Caco-2 (cell line): ENCODE measurements around the gene TRPM7. TPM values are rescaled to one million over a fixed set of nuclear protein-coding genes. Genes with fewer than 3 reads are reported as not detected.

Experiments
- BruUV-seq: library from RNA; stranded (reverse); fragments of 400-500 nt; replicated peaks from 2 replicates; lab custom pipeline; 2021; lab: Mats Ljungman, UMichigan
- CTCF ChIA-PET: fragments of 300-600 bp; sonication (Branson Sonifier 250); formaldehyde crosslinking; loops from one replicate; lab custom pipeline; 2022; ENCODE audit warnings: antibody characterized with exemption; lab: Charles Lee
- POLR2A ChIA-PET: fragments of 300-600 bp; sonication (Branson Sonifier 250); formaldehyde crosslinking; loops from one replicate; lab custom pipeline; 2022; ENCODE audit warnings: antibody characterized with exemption; lab: Charles Lee
- DNase-seq, 2 experiments: peaks; one replicate each; pipeline versions ENCODE4 v3.0.0 to v3.0.0-alpha.2; 2020 to 2022
- H3K27me3 ChIP-seq: replicated peaks from 2 replicates; pipeline ENCODE4 v1.6.0; 2011; ENCODE audit warnings: low read length; ENCODE audit not compliant: control insufficient read depth, insufficient read depth
- H3K36me3 ChIP-seq: 2 replicates; pipeline ENCODE4 v1.5.1; 2011; ENCODE audit warnings: low read length; ENCODE audit not compliant: control insufficient read depth, insufficient read depth
- H3K4me1 ChIP-seq: fragments of 250-450 bp; sonication (Bioruptor Pico); 2 replicates; pipeline ENCODE4 v1.5.1; 2020; ENCODE audit warnings: mild to moderate bottlenecking
- H3K4me3 ChIP-seq: 2 replicates; pipeline ENCODE4 v1.5.1; 2011; ENCODE audit warnings: low read depth, mild to moderate bottlenecking, control low read depth, low read length
- H3K9me3 ChIP-seq: fragments of 250-450 bp; sonication (Bioruptor Pico); 2 replicates; pipeline ENCODE4 v1.5.1; 2020; ENCODE audit warnings: mild to moderate bottlenecking, moderate library complexity
- H3K27ac Mint-ChIP-seq: one replicate; pipeline ENCODE4 v1.8.0; 2022; ENCODE audit warnings: mixed read lengths; ENCODE audit not compliant: unreplicated experiment
- H3K27me3 Mint-ChIP-seq: one replicate; pipeline ENCODE4 v1.8.0; 2022; ENCODE audit warnings: mixed read lengths; ENCODE audit not compliant: insufficient read depth, unreplicated experiment
- H3K36me3 Mint-ChIP-seq: one replicate; pipeline ENCODE4 v1.8.0; 2022; ENCODE audit warnings: mild to moderate bottlenecking, mixed read lengths; ENCODE audit not compliant: insufficient read depth, unreplicated experiment
- H3K4me1 Mint-ChIP-seq: one replicate; pipeline ENCODE4 v1.8.0; 2022; ENCODE audit warnings: low read depth, mixed read lengths; ENCODE audit not compliant: unreplicated experiment
- H3K4me3 Mint-ChIP-seq: one replicate; pipeline ENCODE4 v1.8.0; 2022; ENCODE audit warnings: mild to moderate bottlenecking, moderate library complexity, mixed read lengths; ENCODE audit not compliant: unreplicated experiment
- H3K9me3 Mint-ChIP-seq: one replicate; pipeline ENCODE4 v1.8.0; 2022; ENCODE audit warnings: mixed read lengths; ENCODE audit not compliant: unreplicated experiment
- CTCF ChIP-seq, 2 experiments: fragments of 200-600 bp in 1 of 2; IDR thresholded peaks; 1 replicate in 1 of 2; 2 replicates in 1 of 2; pipeline versions ENCODE4 v1.5.1 to v1.8.0; 2011 to 2022; ENCODE audit warnings: antibody characterized with exemption in 1 of 2, control low read depth in 1 of 2, inconsistent platforms in 1 of 2, low read depth in 1 of 2, low read length in 1 of 2, mild to moderate bottlenecking in 1 of 2, moderate library complexity in 1 of 2; ENCODE audit not compliant: insufficient read depth in 1 of 2, severe bottlenecking in 1 of 2, unreplicated experiment in 1 of 2
- intact Hi-C: fragments of 100-400 bp; cut with micrococcal nuclease; formaldehyde crosslinking; loops from one replicate; pipeline ENCODE4 v1.10.0; 2022; ENCODE audit not compliant: unreplicated experiment
- total RNA-seq: library from RNA; stranded (reverse); gene quantifications from 2 replicates; pipeline ENCODE4 v1.2.3, GENCODE V29; 2022

Gene TRPM7
- total RNA-seq, 1 experiment from 2014 or later = 70.9 TPM

GRCh38 chr15:50552238-50552637 is 134.4 kb downstream of the TRPM7 start:
- Mint-ChIP-seq H3K9me3 (no peaks in the 10 kb centered on the region), H3K27me3 (no peaks in the 10 kb centered on the region), H3K27ac (no peak overlapping the region), H3K4me1 (no peaks in the 10 kb centered on the region), H3K4me3 (no peak overlapping the region), H3K36me3 (peaks cover 55% of the 10 kb centered on the region)
- ChIA-PET POLR2A (no interaction called here), CTCF (no interaction called here)
- no peak for TF ChIP-seq CTCF (IDR thresholded peaks at IDR 0.05; ENCODE audit: insufficient read depth in 1 of 2, low read depth in 1 of 2, low read length in 1 of 2, severe bottlenecking in 1 of 2, unreplicated experiment in 1 of 2)
- DNase-seq = no peak
- Histone ChIP-seq H3K4me3 (no peak overlapping the region), H3K9me3 (no peaks in the 10 kb centered on the region), H3K27me3 (no peaks in the 10 kb centered on the region), H3K4me1 (no peaks in the 10 kb centered on the region), H3K36me3 (no peaks in the 10 kb centered on the region; the same call in 1 of the 2 replicates)
- BruUV-seq = no TSS peak
- intact Hi-C loops = no loop called here

- TF ChIP-seq CTCF (IDR thresholded peaks at IDR 0.05; ENCODE audit: insufficient read depth in 1 of 2, low read depth in 1 of 2, low read length in 1 of 2, severe bottlenecking in 1 of 2, unreplicated experiment in 1 of 2) = no peak
- Mint-ChIP-seq H3K4me1 (no peaks in the 10 kb centered on the region), H3K4me3 (no peak overlapping the region), H3K27ac (no peak overlapping the region), H3K36me3 (peaks cover 30% of the 10 kb centered on the region), H3K27me3 (no peaks in the 10 kb centered on the region), H3K9me3 (no peaks in the 10 kb centered on the region)
- intact Hi-C loops = loop anchor here (10.0 kb wide), 1 partner anchor 355 kb away; the partner anchor contains the start of gene AP4E1
- BruUV-seq = no TSS peak
- DNase-seq = no peak
- POLR2A ChIA-PET = no interaction called here
- Histone ChIP-seq H3K36me3 (no peaks in the 10 kb centered on the region), H3K4me3 (no peak overlapping the region), H3K9me3 (no peaks in the 10 kb centered on the region), H3K4me1 (no peaks in the 10 kb centered on the region), H3K27me3 (no peaks in the 10 kb centered on the region)
- CTCF ChIA-PET = no interaction called here
Observed at GRCh38 chr15:50549326-50549725, 137.3 kb downstream of the TRPM7 start.

GRCh38 chr15:50546566-50546965 is 140.0 kb downstream of the TRPM7 start, which contains the start of gene USP50:
Gene USP50, minus strand, starts transcription at chr15:50546666. Its CDS starts 141 bp downstream, at chr15:50546525.
- CTCF ChIA-PET = interaction anchor here (0.6 kb wide), 1 partner anchor 1630 kb away, joined by 7 read pairs; no protein-coding TSS in a partner anchor

More at GRCh38 chr15:50546566-50546965, 140.0 kb downstream of the TRPM7 start, which contains the start of gene USP50:
- TF ChIP-seq CTCF (IDR thresholded peaks at IDR 0.05; ENCODE audit: insufficient read depth in 1 of 2, low read depth in 1 of 2, low read length in 1 of 2, severe bottlenecking in 1 of 2, unreplicated experiment in 1 of 2) = no peak
- no peaks in the 10 kb centered on the region for H3K27me3 Mint-ChIP-seq
- no peak within 1 kb of the TSS for H3K4me3 ChIP-seq
- no peaks in the 10 kb centered on the region for H3K4me1 Mint-ChIP-seq
- H3K9me3 ChIP-seq = no peaks in the 10 kb centered on the region
- POLR2A ChIA-PET = no interaction called here
- no peaks in the 10 kb centered on the region for H3K36me3 ChIP-seq
- no TSS peak for BruUV-seq
- H3K36me3 Mint-ChIP-seq = peaks cover 12% of the 10 kb centered on the region
- no peak within 1 kb of the TSS for H3K27ac Mint-ChIP-seq
- H3K9me3 Mint-ChIP-seq = no peaks in the 10 kb centered on the region
- no peaks in the 10 kb centered on the region for H3K27me3 ChIP-seq
- H3K4me1 ChIP-seq = no peaks in the 10 kb centered on the region
- H3K4me3 Mint-ChIP-seq = no peak within 1 kb of the TSS
- intact Hi-C loops = loop anchor here (10.0 kb wide), 1 partner anchor 358 kb away; the partner anchor contains the start of gene AP4E1
- no peak for DNase-seq
